Peyer's patch (tissue), 4 donors: ENCODE results near the gene PKNOX2. TPM values are rescaled to one million over a fixed set of nuclear protein-coding genes. Genes with fewer than 3 reads are reported as not detected.

ENCODE experiments used
- DNase-seq, 3 donors: peaks; one replicate each; pipeline ENCODE4 v3.0.0-alpha.2; 2017 to 2019
- H3K27ac ChIP-seq, 4 donors: fragments of 200-600 bp; sonication (generic); one replicate each; pipeline ENCODE4 v1.5.1; 2016 to 2019
- H3K27me3 ChIP-seq, 2 donors: fragments of 200-600 bp; sonication (generic); one replicate each; pipeline ENCODE4 v1.5.1; 2019
- H3K36me3 ChIP-seq, 3 donors: fragments of 200-600 bp; sonication (generic); one replicate each; pipeline ENCODE4 v1.5.1; 2016 to 2019
- H3K4me1 ChIP-seq, 4 donors: fragments of 200-600 bp; sonication (generic); one replicate each; pipeline ENCODE4 v1.5.1; 2016 to 2019
- H3K4me3 ChIP-seq, 4 donors: fragments of 200-600 bp; sonication (generic); 1 replicate in 3 of 4; 2 replicates in 1 of 4; pipeline ENCODE4 v1.5.1; 2016 to 2019; ENCODE audit warnings: mild to moderate bottlenecking in 1 of 4
- H3K9me3 ChIP-seq, 4 donors: fragments of 200-600 bp; sonication (generic); one replicate each; pipeline ENCODE4 v1.5.1; 2016 to 2019; ENCODE audit warnings: mild to moderate bottlenecking in 1 of 4
- POLR2A ChIP-seq, 2 donors: fragments of 450-650 bp; IDR thresholded peaks; one replicate each; pipeline ENCODE4 v1.5.1; 2017; ENCODE audit warnings: antibody characterized with exemption in 2 of 2, mild to moderate bottlenecking in 2 of 2, moderate library complexity in 2 of 2
- total RNA-seq, 4 donors: library from RNA; depleted of rRNA; stranded (reverse); fragments of >200 nt; gene quantifications; one replicate each; pipeline ENCODE4 v1.1.0, GENCODE V29; 2016
- TF ChIP-seq, protein P1 (sequence below), 6 experiments: fragments of 450-650 bp in 4 of 6; fragments of 200-600 bp in 2 of 6; sonication (generic) in 1 of 6; IDR thresholded peaks; one replicate each; pipeline ENCODE4 v1.5.1; 2017 to 2019; ENCODE audit warnings: antibody characterized with exemption in 6 of 6, mild to moderate bottlenecking in 3 of 6, moderate library complexity in 1 of 6

The PKNOX2 gene
- total RNA-seq, 4 donors from 2014 or later: 1.4 to 8.3 TPM; not detected in 2

DNA sequence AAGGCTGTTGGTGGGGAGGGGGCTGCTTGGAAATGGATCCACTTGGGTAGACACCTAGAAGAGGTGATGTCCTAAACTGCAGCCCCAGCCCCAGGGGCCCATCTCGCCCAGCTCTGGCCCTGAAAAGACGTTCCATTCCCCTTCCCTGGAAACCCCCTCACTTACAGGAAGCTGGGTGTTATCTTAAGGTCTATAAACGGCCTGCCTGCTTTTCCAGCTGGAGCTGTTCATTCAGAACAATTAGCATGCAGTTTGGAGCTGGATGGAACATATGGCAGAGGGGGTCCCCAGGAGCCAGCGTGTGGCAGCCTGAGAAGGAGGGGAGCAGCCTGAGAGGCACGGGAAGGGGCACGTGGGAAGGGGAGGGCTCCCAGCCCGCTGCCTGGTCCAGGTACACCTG lies 139.6 kb downstream of the PKNOX2 start:
- no peaks in the 10 kb centered on the region for H3K36me3 ChIP-seq
- H3K9me3 ChIP-seq: no peaks in the 10 kb centered on the region
- no peak for DNase-seq
- no peak overlapping the region for H3K4me3 ChIP-seq
- H3K4me1 ChIP-seq: no peaks in the 10 kb centered on the region
- no peaks in the 10 kb centered on the region for H3K27me3 ChIP-seq
- TF ChIP-seq, protein P1, sequence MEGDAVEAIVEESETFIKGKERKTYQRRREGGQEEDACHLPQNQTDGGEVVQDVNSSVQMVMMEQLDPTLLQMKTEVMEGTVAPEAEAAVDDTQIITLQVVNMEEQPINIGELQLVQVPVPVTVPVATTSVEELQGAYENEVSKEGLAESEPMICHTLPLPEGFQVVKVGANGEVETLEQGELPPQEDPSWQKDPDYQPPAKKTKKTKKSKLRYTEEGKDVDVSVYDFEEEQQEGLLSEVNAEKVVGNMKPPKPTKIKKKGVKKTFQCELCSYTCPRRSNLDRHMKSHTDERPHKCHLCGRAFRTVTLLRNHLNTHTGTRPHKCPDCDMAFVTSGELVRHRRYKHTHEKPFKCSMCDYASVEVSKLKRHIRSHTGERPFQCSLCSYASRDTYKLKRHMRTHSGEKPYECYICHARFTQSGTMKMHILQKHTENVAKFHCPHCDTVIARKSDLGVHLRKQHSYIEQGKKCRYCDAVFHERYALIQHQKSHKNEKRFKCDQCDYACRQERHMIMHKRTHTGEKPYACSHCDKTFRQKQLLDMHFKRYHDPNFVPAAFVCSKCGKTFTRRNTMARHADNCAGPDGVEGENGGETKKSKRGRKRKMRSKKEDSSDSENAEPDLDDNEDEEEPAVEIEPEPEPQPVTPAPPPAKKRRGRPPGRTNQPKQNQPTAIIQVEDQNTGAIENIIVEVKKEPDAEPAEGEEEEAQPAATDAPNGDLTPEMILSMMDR (IDR thresholded peaks at IDR 0.05): no peak
- TF ChIP-seq POLR2A (IDR thresholded peaks at IDR 0.05): no peak
- H3K27ac ChIP-seq: no peak overlapping the region

DNA sequence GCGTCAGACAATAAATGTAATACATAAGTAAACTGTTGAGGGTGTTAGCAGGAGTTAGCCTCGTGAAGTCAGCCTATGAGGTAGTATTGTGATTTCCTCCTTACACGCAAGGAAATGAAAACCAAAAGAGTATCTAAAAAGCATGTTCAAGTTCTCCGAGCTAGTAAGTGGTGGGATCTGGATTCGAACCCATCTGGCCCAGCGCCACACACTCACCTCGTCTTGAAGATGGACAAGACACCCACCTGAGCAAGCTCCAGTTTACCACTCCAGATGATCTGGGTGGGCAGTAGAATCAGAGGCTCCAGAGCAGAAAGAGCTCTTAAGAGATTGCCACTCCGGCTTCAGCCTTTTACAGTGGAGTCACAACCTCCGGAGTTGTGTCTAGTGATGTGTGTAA lies 140.3 kb downstream of the PKNOX2 start:
- Histone ChIP-seq H3K4me3 (no peak overlapping the region), H3K27ac (no peak overlapping the region), H3K4me1 (no peaks in the 10 kb centered on the region), H3K36me3 (no peaks in the 10 kb centered on the region), H3K9me3 (no peaks in the 10 kb centered on the region), H3K27me3 (no peaks in the 10 kb centered on the region)
- no peak for DNase-seq
- TF ChIP-seq, protein P1 (IDR thresholded peaks at IDR 0.05): no peak
- no peak for TF ChIP-seq POLR2A (IDR thresholded peaks at IDR 0.05)

DNA sequence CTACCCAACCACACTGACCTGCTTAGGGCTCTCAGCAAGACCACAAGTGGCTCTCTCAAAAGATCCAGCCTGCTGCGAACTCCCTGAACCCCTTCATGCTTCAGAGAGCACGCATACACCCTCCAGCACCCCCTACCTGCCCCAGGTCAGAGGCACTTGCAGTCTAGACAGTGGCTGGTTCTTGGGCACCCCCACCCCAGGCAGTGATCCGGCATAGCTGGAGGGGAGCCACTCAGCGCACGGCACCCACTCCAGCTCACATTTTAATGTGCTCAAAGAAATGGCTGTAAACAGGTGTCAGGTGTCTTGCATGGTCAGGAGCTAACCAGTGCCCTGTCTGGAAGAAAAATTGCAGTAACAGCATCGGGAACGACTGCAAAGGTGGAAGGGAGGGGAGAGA lies 140.8 kb downstream of the PKNOX2 start:
- Histone ChIP-seq H3K36me3 (no peaks in the 10 kb centered on the region), H3K4me1 (no peaks in the 10 kb centered on the region), H3K27me3 (no peaks in the 10 kb centered on the region), H3K27ac (no peak overlapping the region), H3K9me3 (no peaks in the 10 kb centered on the region), H3K4me3 (no peak overlapping the region)
- no peak for DNase-seq
- TF ChIP-seq, protein P1 (IDR thresholded peaks at IDR 0.05): no peak
- TF ChIP-seq POLR2A (IDR thresholded peaks at IDR 0.05): no peak

DNA sequence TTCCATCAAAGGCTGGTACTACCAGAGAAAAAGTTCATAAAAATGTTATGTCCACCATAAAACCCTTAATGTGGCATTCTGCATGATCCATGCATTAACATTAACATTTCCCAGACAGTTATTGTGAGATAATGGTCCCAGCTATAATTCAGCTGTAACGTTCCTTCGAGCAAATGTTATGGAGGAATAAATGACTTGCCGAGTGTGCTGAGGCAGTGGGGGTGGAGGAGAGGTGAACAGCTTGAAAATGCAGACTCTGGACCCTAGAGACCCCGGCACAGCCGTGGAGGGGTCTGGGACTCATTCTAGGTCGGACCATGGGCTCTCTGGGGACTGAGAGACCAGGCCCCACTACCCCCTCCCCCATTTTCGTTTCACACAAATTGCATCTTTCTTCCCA lies 141.9 kb downstream of the PKNOX2 start:
- no peaks in the 10 kb centered on the region for H3K9me3 ChIP-seq
- no peaks in the 10 kb centered on the region for H3K27me3 ChIP-seq
- TF ChIP-seq, protein P1 (IDR thresholded peaks at IDR 0.05): no peak
- TF ChIP-seq POLR2A (IDR thresholded peaks at IDR 0.05): no peak
- no peak overlapping the region for H3K27ac ChIP-seq
- no peak overlapping the region for H3K4me3 ChIP-seq
- no peaks in the 10 kb centered on the region for H3K4me1 ChIP-seq
- no peaks in the 10 kb centered on the region for H3K36me3 ChIP-seq
- no peak for DNase-seq

DNA sequence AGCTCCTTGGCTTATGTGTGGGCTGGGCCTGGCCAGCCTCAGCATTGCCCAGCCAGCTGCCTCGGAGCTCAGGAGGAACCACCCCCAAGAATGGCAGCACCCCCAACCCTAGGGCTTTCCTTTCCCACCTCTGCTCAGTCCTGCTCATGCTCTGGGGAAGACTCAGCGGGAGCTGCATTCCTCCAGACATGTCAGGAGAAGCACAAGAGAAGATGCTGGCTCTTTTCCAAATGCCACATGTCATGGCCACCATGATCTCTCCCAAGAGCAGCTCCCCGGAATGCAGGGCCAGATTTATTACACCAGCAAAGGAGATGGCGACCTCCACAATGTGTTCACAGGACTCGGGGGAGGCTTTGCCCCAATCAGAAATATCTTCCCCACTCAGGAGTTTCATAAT lies 143.7 kb downstream of the PKNOX2 start:
- H3K27ac ChIP-seq: no peak overlapping the region
- no peaks in the 10 kb centered on the region for H3K27me3 ChIP-seq
- TF ChIP-seq POLR2A (IDR thresholded peaks at IDR 0.05): no peak
- TF ChIP-seq, protein P1 (IDR thresholded peaks at IDR 0.05): no peak
- H3K4me1 ChIP-seq: no peaks in the 10 kb centered on the region
- H3K4me3 ChIP-seq: no peak overlapping the region
- no peaks in the 10 kb centered on the region for H3K9me3 ChIP-seq
- DNase-seq: no peak
- no peaks in the 10 kb centered on the region for H3K36me3 ChIP-seq

DNA sequence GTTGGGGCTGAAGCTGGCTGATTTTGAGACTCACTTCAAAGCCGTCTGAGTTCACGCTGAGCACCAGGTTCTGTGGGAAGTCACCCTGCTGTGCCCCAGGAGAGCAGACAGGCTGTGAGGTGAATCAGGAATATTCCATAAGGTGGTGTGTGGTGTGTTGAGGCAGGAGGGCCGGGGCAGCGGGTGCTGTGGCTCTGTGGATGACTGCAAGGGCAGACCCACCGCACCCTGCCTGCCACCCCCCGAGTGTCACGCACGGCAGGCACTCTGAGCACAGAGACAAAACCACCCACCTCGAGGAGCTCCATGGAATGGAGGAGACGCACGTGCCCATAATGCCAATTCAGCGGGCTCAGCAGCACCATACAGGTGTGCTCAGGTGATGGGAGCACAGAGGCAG lies 147.8 kb downstream of the PKNOX2 start:
- Histone ChIP-seq H3K9me3 (no peaks in the 10 kb centered on the region), H3K36me3 (no peaks in the 10 kb centered on the region), H3K27me3 (no peaks in the 10 kb centered on the region), H3K4me1 (peaks cover 0 to 5% (median 0%) of the 10 kb centered on the region in 4 donors), H3K27ac (no peak overlapping the region), H3K4me3 (no peak overlapping the region)
- TF ChIP-seq, protein P1 (IDR thresholded peaks at IDR 0.05): no peak
- TF ChIP-seq POLR2A (IDR thresholded peaks at IDR 0.05): no peak
- DNase-seq: no peak
